ENCODE measurements around the gene PHF13.
A peak's percentile ranks its signal among the peaks of the same experiment; 100 is the strongest.
"Not testable (repeated sequence)": the region's sequence is repeated elsewhere in the genome, so short reads cannot be mapped to it uniquely, and the experiment has no call there.

Gene PHF13

GRCh38 chr1:6597777-6598131 lies 15.8 kb upstream of the PHF13 start:
- H3K4me3 ChIP-seq (ENCODE audit: control insufficient read depth, low read depth, low read length): no peak overlapping the region
- no peak for TF ChIP-seq CTCF (conservative IDR thresholded peaks at IDR 0.05; ENCODE audit: control insufficient read depth, insufficient read depth, low read depth, low read length)

DNA sequence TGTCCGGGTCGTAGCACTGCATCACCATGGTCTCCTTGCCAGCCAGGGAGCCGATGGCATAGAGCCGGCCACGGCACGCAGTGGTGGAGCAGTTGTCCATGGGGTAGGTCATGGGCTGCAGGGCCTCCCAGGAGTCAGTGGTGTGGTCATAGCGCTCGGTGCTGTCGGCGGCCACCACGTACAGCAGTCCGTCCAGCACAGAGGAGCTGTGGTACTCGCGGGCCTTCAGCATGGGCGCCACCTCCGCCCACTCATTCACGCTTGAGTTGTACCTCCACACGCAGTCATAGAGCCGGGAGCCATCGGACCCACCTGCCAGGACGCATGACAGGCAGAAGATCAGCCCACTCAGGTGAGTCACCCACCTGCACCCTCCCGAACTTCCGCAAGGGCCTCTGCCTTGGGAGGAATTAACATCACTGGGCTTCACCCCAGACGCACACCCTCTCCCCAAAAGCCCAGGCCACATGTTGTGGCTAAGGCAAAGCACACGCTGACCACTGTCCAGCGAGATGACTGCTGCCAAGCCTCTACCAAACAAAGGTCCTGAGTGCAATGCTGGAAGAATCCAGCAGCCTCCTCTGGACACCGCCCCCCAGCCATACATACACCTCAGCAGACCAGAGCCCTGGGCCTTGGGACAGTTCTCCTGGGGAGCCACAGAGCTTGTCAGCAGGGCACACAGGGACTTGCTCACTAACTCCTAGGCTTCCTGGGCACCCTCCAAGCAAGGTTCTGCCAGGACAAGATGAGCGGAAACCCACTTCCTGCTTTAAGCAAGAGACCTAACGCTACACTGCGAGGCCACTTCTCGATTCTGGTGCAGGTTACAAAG lies 14.2 kb upstream of the PHF13 start:
- peak overlapping the region; percentile 93 for H3K4me3 ChIP-seq (ENCODE audit: control insufficient read depth, low read depth, low read length)
- TF ChIP-seq CTCF (conservative IDR thresholded peaks at IDR 0.05; ENCODE audit: control insufficient read depth, insufficient read depth, low read depth, low read length): no peak
- peak; percentile 55 for DNase-seq (ENCODE audit: low read depth)

More at GRCh38 chr1:6597777-6598131, 15.8 kb upstream of the PHF13 start:
- no peak for DNase-seq (ENCODE audit: low read depth)

DNA sequence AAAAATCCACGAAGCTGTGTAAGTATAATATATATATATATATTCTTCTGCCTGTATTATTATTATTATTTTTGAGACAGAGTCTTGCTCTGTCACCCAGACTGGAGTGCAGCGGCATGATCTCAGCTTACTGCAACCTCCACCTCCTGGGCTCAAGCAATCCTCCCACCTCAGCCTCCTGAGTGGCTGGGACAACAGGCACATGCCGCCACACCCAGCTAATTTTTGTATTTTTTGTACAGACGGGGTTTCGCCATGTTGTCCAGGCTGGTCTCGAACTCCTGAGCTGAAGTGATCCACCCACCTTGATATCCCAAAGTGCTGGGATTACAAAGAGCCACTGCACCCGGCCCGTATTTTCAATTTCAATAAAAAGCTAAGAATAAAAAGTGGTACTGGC lies 13.5 kb upstream of the PHF13 start:
- not testable (repeated sequence) for DNase-seq (ENCODE audit: low read depth)
- peak overlapping the region; percentile 93 for H3K4me3 ChIP-seq (ENCODE audit: control insufficient read depth, low read depth, low read length)

DNA sequence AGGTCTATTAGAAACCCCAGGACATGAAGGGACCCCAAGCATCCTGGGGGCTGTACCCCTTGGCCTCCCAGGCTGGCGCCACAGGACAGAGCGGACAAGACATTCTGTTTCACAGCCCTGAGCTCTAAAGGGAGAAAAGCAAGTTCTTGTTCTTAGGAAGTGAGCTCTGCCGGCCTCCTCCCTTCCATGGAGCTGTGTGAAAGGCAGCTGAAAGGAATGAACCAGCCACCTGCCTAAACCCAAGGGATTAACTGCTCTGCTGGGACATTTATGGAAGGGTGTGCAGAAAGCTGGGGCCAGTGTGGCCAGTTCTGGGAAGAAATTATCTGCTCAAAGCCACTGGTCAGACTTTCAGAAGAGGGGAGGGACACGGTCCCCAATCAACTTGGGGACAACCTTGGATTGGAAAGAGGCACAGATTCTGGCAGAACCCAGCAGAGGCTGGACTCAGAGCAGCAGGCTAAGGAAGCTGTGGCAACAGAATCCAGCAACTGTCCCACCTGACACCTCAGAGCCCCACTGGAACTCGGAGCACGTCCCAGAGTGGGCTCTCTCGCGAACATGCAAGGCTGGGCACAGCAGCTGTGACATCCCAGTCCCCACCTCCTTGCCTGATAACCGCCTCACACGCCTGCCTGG lies 13.0 kb upstream of the PHF13 start:
- H3K4me3 ChIP-seq (ENCODE audit: control insufficient read depth, low read depth, low read length): peak overlapping the region; percentile 93

DNA sequence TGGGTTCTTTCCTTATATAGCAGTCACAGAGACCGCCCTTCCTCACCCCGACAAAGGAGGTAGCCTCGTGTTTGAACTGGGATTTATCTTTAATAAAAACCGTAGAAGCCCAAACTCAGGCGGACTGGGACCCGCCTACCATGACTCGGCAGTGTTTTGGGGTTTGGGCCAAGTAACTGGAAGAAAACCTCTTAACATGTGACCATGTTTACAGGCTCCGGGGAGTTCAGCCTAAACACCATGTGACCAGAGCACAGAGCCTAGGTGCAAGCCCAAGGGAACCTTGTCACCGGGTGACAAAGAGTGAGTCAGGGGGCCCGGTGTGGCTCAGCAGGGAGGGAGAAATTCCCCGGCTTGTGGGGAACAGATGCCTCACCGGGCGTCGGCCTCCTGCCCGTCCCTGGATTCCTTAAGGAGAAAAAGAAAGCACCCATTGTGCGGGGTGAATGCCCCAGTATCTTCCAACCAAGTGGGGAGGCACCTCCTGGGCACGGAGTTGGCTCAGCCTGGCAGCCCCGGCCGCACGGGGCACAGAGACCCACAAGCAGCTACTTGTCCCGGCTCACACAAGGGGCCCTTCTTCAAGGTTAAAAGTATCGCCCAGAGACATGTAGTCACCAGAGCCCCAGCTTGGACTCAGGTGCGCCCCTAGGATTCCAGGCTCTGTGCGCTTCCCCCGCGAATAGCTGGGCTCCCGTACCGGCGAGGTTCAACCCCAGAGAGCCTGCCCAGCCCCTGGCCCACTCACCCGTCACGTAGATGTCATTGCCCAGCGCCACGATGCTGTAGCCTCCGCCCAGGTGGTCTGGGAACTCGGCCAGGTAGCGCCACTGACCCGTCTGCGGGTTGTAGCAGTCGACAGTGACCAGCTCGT lies 12.2 kb upstream of the PHF13 start:
- DNase-seq (ENCODE audit: low read depth): peak; percentile 99
- no peak for TF ChIP-seq CTCF (conservative IDR thresholded peaks at IDR 0.05; ENCODE audit: control insufficient read depth, insufficient read depth, low read depth, low read length)
- H3K4me3 ChIP-seq (ENCODE audit: control insufficient read depth, low read depth, low read length): peak overlapping the region; percentile 93

More for the DNA sequence above, 13.0 kb upstream of the PHF13 start:
- no peak for DNase-seq (ENCODE audit: low read depth)
- no peak for TF ChIP-seq CTCF (conservative IDR thresholded peaks at IDR 0.05; ENCODE audit: control insufficient read depth, insufficient read depth, low read depth, low read length)

DNA sequence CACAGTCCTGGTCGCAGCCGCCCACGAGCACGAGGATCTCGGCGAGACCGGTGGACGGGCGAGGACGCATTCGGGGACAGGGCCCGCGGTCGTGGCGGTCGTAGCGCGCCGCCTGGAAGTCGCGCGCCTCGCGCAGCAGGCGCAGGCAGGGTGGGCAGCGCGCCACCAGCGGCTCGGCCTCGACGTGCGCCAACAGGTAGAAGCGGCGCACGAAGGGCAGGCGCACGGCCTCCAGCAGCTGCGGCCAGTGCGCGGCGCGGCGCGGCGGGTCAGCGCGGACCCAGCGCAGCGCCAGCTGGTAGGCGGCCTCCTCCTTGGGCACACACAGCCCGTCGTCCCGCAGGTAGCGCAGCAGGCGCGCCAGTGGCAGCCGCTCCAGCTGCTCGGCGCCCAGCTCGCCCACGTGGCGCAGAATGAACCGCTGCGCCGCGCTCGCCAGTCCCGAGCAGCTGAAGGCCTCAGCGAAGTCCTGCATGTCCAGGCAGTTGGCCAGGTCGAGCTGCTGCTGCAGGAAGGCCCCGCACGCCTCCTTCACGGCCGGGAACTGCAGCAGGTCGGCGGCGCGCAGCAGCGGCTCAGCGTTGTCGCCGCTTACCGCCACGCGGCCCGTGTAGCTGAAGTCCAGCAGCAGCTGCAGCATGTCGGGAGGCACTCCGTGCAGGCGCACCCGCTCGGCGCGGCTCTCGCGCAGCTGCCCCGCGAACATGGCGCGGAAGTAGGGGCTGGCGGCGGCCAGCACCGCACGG lies 11.4 kb upstream of the PHF13 start:
- peak; percentile 50 for DNase-seq (ENCODE audit: low read depth)
- no peak for TF ChIP-seq CTCF (conservative IDR thresholded peaks at IDR 0.05; ENCODE audit: control insufficient read depth, insufficient read depth, low read depth, low read length)

More for the DNA sequence above, 11.4 kb upstream of the PHF13 start:
- peak overlapping the region; percentile 93 for H3K4me3 ChIP-seq (ENCODE audit: control insufficient read depth, low read depth, low read length)
